CD4-positive, alpha-beta T cell treated with Interleukin-17A for 1 hour (primary cell): ENCODE results near the gene GNAZ.
"Not testable (repeated sequence)": the region's sequence is repeated elsewhere in the genome, so short reads cannot be mapped to it uniquely, and the experiment has no call there.

Source experiments
- DNase-seq: peaks from one replicate; pipeline ENCODE4 v3.0.0-alpha.2; 2020

Gene GNAZ

DNA sequence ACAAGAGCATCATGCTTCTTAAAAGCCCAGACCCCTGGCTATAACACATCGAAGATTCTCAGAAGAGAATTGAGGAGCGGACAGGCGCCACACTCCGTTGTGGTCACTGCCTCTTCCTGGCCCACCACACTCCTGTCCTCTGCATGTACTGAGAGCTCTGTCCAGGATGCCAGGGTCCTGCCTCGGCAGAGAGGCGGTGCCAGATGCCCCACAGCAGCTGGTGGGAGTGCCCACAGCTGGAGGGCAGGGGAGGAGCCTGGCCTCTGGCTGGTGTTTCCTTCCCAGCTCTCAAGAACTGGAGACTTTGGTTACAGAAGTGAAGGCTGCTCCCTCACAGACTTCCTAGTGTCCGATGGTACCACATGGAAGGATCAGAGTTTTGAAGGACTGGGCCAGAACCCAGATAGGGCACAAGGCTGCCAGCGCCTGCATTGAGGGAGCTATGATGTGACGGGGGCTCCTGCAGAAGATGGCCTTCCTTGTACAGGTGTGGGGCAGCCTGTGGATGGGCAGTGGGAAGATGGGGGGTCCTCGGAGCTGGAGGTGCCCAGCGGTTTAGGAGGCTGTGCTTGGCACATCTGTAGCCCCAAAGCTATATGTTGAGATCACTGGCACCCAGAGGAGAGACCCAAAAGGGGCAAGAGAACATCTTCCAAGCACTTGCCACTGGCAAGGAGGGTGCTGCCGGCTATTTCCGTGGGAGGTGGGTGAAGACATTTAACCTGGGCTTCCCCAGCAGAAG lies 52.1 kb downstream of the GNAZ start:
- no peak for DNase-seq

DNA sequence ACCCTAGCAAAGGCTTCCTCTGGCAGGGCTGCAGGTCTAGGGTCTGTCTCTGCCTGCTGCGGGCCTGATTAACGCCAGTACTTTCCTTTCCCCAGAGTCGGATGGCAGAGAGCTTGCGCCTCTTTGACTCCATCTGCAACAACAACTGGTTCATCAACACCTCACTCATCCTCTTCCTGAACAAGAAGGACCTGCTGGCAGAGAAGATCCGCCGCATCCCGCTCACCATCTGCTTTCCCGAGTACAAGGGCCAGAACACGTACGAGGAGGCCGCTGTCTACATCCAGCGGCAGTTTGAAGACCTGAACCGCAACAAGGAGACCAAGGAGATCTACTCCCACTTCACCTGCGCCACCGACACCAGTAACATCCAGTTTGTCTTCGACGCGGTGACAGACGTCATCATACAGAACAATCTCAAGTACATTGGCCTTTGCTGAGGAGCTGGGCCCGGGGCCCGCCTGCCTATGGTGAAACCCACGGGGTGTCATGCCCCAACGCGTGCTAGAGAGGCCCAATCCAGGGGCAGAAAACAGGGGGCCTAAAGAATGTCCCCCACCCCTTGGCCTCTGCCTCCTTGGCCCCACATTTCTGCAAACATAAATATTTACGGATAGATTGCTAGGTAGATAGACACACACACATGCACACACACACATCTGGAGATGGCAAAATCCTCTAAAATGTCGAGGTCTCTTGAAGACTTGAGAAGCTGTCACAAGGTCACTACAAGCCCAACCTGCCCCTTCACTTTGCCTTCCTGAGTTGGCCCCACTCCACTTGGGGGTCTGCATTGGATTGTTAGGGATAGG lies 52.9 kb downstream of the GNAZ start:
- no peak for DNase-seq

DNA sequence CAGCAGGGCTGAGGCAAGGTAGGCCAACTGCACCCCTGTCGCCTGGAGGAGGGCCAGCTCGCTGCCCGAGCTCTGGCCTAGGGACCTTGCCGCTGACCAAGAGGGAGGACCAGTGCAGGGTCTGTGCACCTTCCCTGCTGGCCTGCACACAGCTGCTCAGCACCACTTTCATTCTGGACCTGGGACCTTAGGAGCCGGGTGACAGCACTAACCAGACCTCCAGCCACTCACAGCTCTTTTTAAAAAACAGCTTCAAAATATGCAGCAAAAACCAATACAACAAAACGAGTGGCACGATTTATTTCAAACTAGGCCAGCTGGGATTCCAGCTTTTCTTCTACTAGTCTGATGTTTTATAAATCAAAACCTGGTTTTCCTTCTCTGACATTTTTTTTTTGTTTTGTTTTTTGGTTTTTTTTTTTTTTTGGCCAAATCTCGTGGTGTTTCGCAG lies 53.5 kb downstream of the GNAZ start:
- DNase-seq = no peak

DNA sequence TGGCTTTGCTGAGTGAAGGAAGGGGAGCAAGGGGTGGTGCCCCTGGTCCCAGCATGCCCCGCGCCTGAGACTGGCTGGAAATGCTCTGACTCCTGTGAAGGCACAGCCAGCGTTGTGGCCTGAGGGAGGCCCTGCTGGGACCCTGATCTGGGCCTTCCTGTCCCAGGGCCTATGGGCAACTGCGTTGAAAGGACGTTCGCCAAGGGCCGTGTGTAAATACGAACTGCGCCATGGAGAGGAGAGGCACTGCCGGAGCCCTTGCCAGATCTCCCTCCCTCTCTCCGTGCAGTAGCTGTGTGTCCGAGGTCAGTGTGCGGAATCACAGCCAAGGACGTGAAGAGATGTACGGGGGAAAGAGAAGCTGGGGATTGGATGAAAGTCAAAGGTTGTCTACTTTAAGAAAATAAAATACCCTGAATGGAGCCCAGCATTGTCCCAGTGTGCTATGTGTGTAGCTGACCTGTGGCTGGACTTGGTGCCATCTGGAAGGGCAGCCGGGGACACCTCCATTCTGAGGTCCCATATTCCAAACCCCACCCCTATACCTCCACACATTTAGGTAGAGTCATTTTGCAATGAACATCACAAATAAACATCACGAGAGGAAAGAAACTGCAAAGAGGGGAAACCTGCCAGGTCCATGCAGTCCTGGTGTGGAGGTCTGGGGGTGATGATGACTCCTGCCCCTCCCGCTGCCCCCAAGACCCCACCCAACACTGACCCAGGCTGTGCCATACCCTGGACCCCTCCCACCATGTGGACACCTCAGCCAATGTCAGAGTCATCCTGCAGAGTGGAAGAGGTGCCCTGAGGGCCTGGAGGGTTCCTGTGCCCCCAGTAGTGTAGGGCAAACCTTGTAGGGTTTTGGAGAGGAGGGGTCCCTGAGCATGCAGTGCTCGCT lies 54.5 kb downstream of the GNAZ start:
- DNase-seq = no peak

DNA sequence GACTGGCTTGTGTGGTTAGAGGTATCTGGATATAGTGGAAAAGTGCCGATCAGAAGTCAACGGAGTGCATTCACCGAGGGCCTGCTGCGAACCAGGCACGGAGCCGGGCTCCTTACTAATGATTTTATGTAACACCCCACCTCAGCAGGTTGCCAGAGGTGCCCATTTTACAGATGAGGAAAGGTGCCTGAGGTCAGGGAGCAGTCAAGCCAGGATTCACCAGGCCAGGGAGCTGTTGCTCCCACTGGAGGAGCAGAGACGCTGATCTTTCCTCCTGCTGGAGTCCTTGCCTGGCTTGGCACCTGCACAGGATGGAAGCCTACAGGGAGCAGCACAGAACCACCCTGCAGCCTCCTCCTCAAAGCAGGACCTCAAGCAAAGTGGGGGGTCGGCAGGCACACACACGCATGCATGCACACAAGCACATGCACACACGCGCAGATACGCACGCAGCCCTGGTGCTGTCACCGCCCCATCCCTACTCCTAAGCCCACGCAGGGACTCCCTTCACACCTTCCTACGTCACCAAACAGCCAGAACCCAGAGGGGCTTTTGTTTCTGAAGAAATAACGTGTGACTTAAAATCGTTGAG lies 55.3 kb downstream of the GNAZ start:
- no peak for DNase-seq

DNA sequence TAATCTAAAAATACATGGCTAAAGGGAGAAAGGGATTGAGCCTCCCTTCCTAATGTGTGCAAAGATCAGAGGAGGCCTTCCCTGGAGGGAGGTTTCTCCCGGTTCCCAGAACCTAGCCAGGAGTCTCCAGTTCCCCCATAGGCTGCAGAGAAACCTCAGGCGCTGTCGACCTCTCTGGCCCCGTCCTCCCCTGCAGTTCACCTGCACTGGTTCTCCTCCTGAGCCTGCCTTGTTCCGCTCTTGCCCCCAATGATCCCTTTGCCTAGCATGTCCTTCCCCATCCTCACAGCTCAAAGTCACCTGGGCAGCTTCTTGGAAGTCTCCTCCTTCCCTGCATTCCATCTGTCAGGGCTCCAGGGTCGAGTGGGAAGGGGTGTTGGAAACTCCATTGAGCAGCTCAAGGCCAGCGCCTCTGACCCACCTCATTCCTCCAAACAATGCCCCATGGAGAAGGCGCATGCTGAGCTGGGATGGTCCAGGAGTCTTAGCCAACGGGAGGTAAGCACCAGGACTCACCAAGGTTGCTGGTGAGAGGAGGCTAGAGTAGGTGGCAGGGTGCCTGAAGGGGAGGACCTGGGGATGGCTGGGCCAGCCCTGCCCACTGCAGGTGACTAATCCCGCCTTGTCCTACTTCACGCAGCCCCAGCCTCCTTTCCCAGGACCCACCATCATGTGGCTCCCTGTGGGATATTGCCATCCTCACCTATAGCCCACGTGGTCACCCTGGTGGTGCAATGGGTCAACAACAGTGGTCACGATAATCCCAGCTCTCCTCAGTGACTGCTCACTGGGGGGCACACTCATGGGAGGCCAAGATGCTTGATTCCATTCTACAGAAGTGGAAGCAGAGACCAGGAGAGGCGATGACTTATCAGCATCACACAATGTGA lies 56.1 kb downstream of the GNAZ start:
- no peak for DNase-seq

DNA sequence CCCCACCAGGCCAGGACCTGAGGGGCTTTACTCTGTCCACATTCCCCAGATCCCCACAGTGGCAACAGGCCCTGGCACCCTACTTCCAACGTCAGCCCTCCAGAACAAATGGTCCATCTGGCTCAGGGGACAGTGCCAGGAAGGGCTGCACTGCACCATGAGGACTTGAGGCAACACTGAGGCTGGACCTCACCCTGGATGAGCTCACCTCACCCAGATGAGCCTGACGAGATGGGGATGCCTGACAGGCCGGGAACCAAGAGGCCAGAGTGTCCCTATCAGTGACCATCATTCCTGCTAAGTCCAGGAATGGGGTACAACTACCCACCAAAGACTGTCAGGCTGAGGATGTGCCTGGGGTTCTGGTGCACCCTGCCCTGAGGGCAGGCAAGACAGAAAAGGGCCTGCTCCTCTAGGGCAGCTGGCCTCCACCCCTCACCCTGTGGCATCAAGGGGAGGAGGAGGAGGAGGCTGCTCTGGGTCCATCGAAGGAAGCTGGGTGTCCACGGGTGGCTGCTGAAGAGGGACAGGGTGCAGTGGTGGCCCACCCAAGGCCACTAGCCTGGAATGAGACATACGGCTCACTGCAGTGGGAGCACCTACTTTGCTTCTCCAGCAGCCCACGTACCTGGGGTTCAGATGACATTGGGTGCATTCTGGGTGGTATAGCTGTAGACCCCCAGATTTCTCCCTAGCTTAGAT lies 56.9 kb downstream of the GNAZ start:
- DNase-seq = no peak

DNA sequence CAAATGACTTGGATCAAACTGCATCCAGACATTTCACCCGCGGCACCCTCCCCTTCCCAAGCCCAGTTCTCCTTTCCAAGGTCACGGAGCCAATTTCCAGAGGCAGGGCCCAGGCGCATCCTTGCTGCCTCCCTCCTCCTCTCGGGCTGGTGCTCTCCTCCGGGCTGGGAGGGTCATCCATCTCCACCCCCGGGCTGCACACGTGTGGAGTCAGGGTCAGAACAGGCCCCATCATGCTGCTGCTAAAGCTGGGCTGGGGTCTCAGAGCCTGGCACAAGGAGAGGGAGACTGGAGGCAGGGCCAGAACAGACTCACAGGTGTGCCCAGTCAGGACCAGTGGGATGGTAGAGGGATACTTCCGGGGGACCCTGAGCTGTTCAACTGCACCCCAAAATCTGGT lies 57.5 kb downstream of the GNAZ start:
- no peak for DNase-seq

DNA sequence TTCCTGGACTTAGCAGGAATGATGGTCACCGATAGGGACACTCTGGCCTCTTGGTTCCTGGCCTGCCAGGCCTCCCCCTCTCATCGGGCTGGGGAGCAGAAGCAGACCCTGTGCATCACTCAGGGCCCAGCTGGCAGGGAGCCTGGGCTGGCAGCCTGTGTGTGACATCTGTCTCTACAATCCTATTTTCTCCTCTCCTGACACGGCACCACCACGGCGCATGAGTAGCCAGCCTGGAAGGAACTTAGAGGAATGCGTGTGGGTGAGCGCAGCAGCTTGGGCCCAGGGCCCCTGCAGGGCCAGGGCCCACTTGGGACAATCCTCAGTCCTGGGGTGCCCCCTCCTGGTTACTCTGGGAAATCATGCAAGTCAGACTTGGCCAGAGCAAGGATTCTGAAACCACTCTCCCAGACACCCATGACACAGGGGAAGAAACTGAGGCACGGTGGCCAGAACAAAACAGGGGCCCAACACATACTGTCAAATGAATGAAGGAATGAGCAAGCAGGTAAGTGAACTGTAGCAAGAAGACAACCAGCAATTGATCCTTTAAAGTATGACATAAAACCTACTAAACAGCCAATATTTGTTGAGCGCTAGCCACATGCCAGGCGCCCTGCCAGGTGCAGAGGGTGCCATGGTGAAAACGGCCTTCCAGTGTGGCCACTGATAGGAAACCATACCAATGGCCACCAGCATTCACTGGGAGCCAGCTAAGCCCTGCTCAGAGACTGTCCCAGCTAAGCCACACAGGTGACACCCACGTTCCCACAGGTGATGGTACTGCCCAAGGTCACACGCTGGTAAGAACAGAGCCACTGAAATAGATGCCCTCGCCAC lies 58.2 kb downstream of the GNAZ start:
- peak; percentile 77 for DNase-seq

DNA sequence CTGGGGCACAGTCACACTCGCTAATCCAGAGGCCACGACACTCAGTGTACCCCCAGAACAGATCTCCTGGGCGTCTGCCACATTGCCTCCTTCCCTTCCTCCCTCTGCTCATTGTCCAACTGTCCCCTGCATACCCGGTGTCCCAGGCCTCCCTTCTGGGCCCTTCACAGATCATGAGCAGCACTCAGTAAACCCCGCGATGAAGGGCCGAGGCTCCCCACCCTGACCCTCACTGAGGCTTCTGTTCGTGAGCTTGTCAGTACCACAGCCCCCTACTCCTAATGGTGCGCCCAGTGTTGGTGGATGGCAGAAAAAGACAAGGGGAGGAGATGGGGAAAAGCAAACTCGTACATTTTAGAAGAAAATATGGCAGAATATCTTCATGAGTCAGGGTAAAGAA lies 58.8 kb downstream of the GNAZ start:
- no peak for DNase-seq

DNA sequence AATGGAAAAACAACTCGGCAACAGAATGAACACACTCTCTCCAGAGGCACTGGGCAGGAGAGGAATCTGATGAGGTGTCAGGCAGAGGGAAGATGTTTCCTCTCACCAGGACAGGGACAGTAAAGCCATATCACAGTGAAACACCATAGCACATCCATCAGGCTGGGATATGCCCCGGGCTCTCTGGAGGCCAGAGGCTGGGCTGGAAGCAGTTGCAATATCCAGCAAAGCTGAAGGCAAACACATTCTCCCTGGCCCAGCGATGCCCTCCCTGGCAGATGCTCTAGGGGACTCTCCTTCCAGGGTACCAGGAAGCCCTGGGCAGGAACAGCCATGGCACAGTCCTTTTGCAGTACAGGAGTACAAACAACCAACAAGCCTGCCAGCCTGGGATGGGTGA lies 60.4 kb downstream of the GNAZ start:
- DNase-seq = no peak

DNA sequence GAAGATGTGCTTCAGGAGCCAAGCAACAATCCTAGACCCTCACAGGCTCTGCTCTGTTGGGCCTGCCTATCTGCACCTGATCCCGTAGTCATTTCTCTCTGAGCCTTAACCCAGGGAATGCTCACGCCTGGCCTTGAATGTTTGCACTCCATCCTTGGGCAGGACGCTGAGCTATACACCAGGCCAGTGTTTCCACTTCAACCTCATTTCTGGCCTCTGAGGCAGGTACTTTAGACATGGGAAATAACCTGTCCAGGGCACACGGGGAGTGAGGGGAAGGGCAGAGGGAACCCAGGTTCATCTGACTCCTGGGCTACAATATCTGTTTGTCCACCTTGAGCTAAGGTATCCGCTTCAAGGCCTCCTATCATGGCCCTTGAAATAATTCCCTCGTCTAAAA lies 61.6 kb downstream of the GNAZ start:
- DNase-seq = no peak

DNA sequence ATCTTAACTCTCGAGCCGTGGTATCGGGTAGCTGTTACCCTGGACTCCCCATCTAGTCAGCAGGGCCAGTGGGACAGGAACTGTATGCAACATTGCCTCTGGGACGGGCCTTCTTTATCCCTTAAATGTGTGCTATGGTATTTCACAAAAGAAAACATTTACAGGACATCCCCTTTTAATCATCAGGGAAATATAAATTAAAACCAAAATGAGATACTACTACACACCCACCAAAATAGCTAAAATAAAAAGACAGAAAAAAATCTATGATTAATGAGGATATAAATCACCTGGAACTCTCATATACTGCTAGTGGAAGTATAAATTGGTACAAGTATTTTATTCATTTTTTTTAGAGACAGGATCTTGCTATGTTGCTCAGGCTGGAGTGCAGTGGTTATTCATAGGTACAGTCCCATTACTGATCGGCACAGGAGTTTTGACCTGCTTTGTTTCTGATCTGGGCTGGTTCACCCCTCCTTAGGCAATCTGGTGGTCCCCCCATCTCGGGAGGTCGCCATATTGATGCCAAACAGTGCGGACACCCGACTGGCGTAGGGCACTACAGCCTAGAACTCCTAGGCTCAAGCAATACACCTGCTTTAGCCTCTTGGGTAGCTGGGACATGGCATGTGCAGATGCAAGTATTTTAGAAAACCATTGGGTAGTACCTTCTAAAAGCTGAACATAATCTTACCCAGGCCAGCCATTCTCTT lies 62.2 kb downstream of the GNAZ start:
- no peak for DNase-seq

DNA sequence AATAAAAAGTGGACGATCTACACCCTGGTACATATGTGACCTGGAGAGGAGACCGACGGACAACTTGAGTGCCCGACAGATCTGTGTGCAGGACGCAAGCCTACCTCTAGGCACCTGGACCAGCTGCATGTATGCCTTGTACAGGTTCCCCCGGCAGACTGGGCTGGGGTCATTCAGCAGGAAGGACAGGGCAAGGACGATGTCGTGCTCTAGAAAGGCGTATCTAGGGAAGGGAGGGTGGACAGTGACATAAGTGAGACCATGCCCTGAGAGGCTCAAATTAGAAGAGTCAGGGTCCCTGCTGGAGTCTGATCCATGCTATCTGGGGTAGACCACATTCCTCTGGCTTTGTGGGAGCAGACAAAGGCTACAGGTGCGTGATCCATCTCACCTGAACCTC lies 63.6 kb downstream of the GNAZ start:
- no peak for DNase-seq

DNA sequence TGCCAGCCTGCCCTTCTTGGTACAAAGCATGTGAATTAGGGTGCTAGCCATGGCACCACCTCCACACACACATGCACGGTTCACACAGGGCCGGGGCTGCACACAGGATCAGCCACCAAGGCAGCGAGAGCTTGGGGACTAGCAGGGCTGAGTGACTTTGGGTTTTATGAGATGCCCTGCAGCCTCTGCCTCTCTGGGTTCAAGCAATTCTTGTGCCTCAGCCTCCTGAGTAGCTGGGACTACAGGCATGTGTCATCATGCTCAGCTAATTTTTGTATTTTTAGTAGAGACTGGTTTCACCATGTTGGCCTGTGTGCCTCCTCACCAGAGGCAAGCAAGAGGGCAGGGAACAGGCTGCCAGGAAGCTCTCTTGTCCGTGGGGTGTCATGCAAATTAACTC lies 66.7 kb downstream of the GNAZ start:
- not testable (repeated sequence) for DNase-seq

DNA sequence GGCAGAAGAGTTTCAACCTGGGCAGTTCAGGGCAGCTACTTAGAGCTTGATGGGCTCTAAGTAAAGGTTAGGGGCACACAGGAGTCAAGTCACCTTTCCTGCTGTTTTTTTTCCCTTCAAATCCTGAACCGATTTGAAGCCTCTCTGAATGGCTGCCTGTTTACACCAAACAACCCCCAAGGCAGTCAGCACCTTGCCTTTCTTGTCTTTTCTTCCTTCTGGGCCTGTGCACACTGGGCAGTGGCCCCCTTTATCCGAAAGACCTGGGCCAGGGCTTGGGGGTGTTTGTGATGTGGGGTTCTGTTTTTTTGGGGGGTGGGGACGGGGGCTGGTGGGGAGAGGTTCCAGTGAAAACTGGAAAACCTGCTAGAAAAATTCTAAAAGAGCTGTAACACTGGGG lies 67.1 kb downstream of the GNAZ start:
- no peak for DNase-seq

DNA sequence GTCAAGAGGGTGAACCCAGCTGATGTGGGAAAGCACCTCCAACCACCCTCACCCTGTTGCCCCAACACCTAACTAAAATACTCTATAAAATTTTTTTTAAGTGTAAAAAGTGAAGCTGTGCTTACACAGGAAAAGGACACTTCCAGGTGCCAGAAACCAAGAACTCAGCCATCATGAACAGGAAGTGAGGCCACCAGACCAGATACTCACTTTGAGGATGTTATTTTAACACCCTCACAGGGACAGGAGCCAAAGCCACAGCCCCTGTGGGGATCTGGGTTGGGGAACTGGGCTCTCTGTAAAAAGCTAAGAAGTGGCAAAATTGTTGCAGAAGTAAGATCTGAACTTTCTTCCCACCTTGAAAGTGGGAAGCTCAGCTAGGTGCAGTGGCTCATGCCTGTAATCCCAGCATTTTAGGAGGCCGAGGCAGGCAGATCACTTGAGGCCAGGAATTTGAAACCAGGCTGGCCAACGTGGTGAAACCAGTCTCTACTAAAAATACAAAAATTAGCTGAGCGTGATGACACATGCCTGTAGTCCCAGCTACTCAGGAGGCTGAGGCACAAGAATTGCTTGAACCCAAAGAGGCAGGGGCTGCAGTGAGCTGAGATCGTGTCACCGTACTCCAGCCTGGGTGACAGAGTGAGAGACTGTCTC lies 67.7 kb downstream of the GNAZ start:
- peak; percentile 86 for DNase-seq

DNA sequence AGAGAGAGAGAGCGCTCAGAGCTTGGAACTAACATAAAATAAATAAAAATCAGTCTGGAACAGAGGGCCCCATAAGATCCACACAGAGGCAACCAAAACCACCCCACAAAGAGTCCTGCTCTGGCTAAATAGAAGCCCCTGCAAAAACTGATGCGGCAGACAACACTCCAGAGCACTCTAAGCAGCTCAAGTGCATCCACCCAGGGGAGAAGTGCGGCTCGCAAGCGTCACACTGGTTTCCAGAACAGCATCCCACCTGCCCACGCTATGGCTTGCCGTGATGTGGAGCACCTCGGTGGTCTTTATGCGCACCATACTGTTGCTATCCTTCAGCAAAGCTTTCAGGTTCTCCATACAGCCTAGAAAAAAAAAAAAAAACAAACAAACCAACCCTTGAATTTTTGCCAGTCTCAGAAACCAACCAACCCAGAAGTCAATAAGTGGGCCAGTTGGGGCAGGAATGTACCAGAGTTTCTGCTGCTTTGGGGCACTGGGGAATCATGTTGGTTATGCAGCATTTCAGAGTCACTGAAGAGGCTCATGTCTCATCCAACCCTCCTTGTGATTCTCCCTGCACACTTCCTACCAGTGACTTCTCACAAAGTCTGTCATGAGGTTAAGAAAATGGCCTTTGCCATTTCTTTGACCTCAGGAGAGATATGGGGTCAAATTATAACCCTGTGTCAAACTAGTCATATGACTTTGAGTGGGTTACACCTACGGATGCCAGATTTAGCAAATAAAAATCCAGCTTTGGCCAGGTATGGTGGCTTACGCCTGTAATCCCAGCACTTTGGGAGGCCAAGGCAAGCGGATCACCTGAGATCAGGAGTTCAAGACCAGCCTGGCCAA lies 68.5 kb downstream of the GNAZ start:
- no peak for DNase-seq
